Muscle layer of duodenum (tissue), 2 donors: ENCODE measurements around the gene PCBP3.

ENCODE experiments used
- H3K27ac ChIP-seq: one replicate; pipeline ENCODE4 v1.7.0; 2013; ENCODE audit warnings: mild to moderate bottlenecking, low read length
- H3K27me3 ChIP-seq: one replicate; pipeline ENCODE4 v1.7.0; 2013; ENCODE audit warnings: low read depth, mild to moderate bottlenecking, control low read depth, low read length
- H3K36me3 ChIP-seq, 2 donors: one replicate each; pipeline ENCODE4 v1.7.0; 2013; ENCODE audit warnings: low read length in 2 of 2, control low read depth in 1 of 2, mild to moderate bottlenecking in 1 of 2; ENCODE audit not compliant: insufficient read depth in 2 of 2, control insufficient read depth in 1 of 2
- H3K4me1 ChIP-seq, 2 donors: one replicate each; pipeline ENCODE4 v1.7.0; 2013; ENCODE audit warnings: low read length in 2 of 2, mild to moderate bottlenecking in 2 of 2, control low read depth in 1 of 2, moderate library complexity in 1 of 2; ENCODE audit not compliant: insufficient read depth in 2 of 2, control insufficient read depth in 1 of 2
- H3K4me3 ChIP-seq, 2 donors: one replicate each; pipeline ENCODE4 v1.7.0; 2013; ENCODE audit warnings: low read length in 2 of 2, low read depth in 1 of 2, mild to moderate bottlenecking in 1 of 2
- H3K9me3 ChIP-seq, 2 donors: one replicate each; pipeline ENCODE4 v1.7.0; 2013; ENCODE audit warnings: low read length in 2 of 2, control low read depth in 1 of 2, mild to moderate bottlenecking in 1 of 2; ENCODE audit not compliant: control insufficient read depth in 1 of 2
- donor health status: healthy.

The PCBP3 gene

DNA sequence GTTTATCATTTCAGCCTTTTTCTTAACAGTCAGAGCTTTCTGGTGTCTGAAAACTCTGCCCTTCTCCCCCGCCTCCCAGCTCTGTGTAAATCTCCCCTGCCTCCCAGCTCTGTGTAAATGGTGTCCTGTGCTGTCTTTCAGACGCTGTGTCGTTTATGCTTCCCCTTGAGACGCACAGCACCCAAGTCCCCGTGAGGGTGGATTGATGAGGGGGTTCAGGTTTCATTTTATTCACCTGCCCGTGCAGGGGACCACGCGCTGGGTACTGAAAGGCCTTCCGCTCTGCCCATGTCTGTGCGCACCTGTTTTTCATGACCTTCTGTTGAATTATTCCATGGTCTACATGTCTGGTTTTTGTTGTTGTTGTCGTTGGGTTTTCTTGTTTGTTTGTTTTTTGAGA lies 229.9 kb downstream of the PCBP3 start:
- Histone ChIP-seq H3K36me3 (no peaks in the 10 kb centered on the region), H3K27me3 (no peaks in the 10 kb centered on the region), H3K9me3 (no peaks in the 10 kb centered on the region), H3K4me3 (no peak overlapping the region), H3K27ac (no peak overlapping the region), H3K4me1 (no peaks in the 10 kb centered on the region)

- Histone ChIP-seq H3K27ac (no peak overlapping the region), H3K9me3 (no peaks in the 10 kb centered on the region), H3K4me1 (no peaks in the 10 kb centered on the region), H3K27me3 (no peaks in the 10 kb centered on the region), H3K36me3 (no peaks in the 10 kb centered on the region), H3K4me3 (no peak overlapping the region)
These were observed 230.3 kb downstream of the PCBP3 start for GRCh38 chr21:45873866-45874265.

DNA sequence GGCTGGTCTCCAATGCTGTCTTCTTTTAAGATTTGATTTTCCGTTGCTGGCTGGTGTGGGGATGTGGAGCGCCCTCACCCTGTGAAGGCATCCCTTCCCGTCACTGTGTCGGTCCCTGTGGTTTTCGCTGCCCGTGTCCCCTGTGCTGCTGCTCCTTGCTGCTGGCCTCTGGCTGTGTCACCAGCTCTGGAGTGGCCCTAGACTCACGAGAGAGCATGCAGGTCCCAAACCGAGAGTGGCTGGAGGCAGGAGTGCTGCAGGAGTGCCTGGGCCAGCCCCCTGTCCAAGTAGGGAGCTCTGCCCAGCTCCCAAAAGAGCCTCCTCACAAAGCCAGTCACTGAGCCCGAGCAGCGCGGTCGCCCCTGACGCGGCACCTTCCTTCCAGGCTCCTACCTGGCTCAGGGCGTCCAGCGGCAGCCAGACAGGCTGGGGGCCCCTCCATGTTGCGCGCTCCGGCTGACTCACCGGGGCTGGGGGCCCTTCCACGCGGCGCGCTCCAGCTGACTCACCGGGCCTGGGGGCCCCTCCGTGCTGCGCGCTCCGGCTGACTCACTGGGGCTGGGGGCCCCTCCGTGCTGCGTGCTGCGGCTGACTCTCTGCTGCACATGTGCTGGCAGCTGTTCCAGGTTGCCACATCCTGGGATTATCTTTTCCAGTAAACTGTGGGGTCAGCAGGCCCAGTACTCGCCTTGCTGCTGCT lies 231.3 kb downstream of the PCBP3 start:
- H3K36me3 ChIP-seq, result no peaks in the 10 kb centered on the region
- no peak overlapping the region for H3K27ac ChIP-seq
- H3K9me3 ChIP-seq, result no peaks in the 10 kb centered on the region
- no peaks in the 10 kb centered on the region for H3K4me1 ChIP-seq
- no peaks in the 10 kb centered on the region for H3K27me3 ChIP-seq
- no peak overlapping the region for H3K4me3 ChIP-seq

- no peak overlapping the region for H3K27ac ChIP-seq
- no peak overlapping the region for H3K4me3 ChIP-seq
- H3K36me3 ChIP-seq, result no peaks in the 10 kb centered on the region
- H3K27me3 ChIP-seq, result no peaks in the 10 kb centered on the region
- H3K4me1 ChIP-seq, result no peaks in the 10 kb centered on the region
- no peaks in the 10 kb centered on the region for H3K9me3 ChIP-seq
These were observed 231.9 kb downstream of the PCBP3 start for GRCh38 chr21:45875416-45875760.

DNA sequence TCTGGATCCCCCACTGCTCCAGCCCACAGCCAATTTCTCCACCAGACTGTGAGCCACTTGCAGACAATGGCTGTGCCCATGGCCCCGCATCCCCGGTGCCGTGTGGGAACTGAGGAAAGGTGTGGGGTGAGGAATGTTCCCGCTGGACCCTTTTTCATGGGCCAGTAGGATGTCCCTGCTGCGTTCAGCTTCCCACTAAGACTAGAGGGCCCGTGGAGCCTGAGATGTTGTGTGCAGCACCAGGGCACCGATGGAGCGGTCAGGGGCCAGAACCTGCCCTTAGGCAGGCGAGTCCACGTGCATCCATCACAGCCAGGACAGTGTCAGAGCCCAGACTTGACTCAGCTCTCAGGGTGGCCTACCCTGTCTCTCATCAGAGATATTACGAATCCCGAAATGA lies 232.4 kb downstream of the PCBP3 start:
- Histone ChIP-seq H3K27ac (no peak overlapping the region), H3K36me3 (no peaks in the 10 kb centered on the region), H3K27me3 (no peaks in the 10 kb centered on the region), H3K4me3 (no peak overlapping the region), H3K9me3 (no peaks in the 10 kb centered on the region), H3K4me1 (no peaks in the 10 kb centered on the region)

- Histone ChIP-seq H3K27me3 (no peaks in the 10 kb centered on the region), H3K4me3 (no peak overlapping the region), H3K9me3 (no peaks in the 10 kb centered on the region), H3K4me1 (no peaks in the 10 kb centered on the region), H3K27ac (no peak overlapping the region), H3K36me3 (no peaks in the 10 kb centered on the region)
These were observed 233.1 kb downstream of the PCBP3 start for GRCh38 chr21:45876381-45877170.

- H3K9me3 ChIP-seq, result no peaks in the 10 kb centered on the region
- H3K27ac ChIP-seq, result no peak overlapping the region
- no peaks in the 10 kb centered on the region for H3K27me3 ChIP-seq
- no peak overlapping the region for H3K4me3 ChIP-seq
- no peaks in the 10 kb centered on the region for H3K4me1 ChIP-seq
- no peaks in the 10 kb centered on the region for H3K36me3 ChIP-seq
These were observed 233.6 kb downstream of the PCBP3 start for GRCh38 chr21:45877171-45877438.

- H3K36me3 ChIP-seq, result no peaks in the 10 kb centered on the region
- H3K9me3 ChIP-seq, result no peaks in the 10 kb centered on the region
- no peak overlapping the region for H3K4me3 ChIP-seq
- H3K27me3 ChIP-seq, result no peaks in the 10 kb centered on the region
- no peaks in the 10 kb centered on the region for H3K4me1 ChIP-seq
- H3K27ac ChIP-seq, result no peak overlapping the region
These were observed 234.4 kb downstream of the PCBP3 start for GRCh38 chr21:45877821-45878469.

- Histone ChIP-seq H3K27me3 (no peaks in the 10 kb centered on the region), H3K4me3 (no peak overlapping the region), H3K9me3 (no peaks in the 10 kb centered on the region), H3K4me1 (no peaks in the 10 kb centered on the region), H3K36me3 (no peaks in the 10 kb centered on the region), H3K27ac (no peak overlapping the region)
These were observed 236.9 kb downstream of the PCBP3 start for GRCh38 chr21:45880097-45881068.

GRCh38 chr21:45882645-45883044 lies 239.1 kb downstream of the PCBP3 start:
- Histone ChIP-seq H3K36me3 (no peaks in the 10 kb centered on the region), H3K9me3 (no peaks in the 10 kb centered on the region), H3K4me1 (no peaks in the 10 kb centered on the region), H3K27ac (no peak overlapping the region), H3K4me3 (no peak overlapping the region), H3K27me3 (no peaks in the 10 kb centered on the region)

GRCh38 chr21:45883090-45883489 lies 239.6 kb downstream of the PCBP3 start:
- H3K4me1 ChIP-seq, result no peaks in the 10 kb centered on the region
- no peaks in the 10 kb centered on the region for H3K27me3 ChIP-seq
- H3K9me3 ChIP-seq, result no peaks in the 10 kb centered on the region
- H3K36me3 ChIP-seq, result no peaks in the 10 kb centered on the region
- H3K4me3 ChIP-seq, result no peak overlapping the region
- H3K27ac ChIP-seq, result no peak overlapping the region
